ENCODE results near the gene RFPL2.
"Not testable (repeated sequence)": the region's sequence is repeated elsewhere in the genome, so short reads cannot be mapped to it uniquely, and the experiment has no call there.

- not testable (repeated sequence) for TF ChIP-seq POLR2A (IDR thresholded peaks at IDR 0.05; ENCODE audit: low read length); GATA1 (IDR thresholded peaks at IDR 0.05; ENCODE audit: low read depth, low read length)
Measured at GRCh38 chr22:32140688-32141087, 64.2 kb downstream of the RFPL2 start.

All from erythroblast (primary cell).